GM19099 (cell line): ENCODE measurements around the gene DCDC2C.

Experiments used
- POLR2A ChIP-seq: IDR thresholded peaks from 3 replicates; pipeline ENCODE4 v1.6.1; 2011; ENCODE audit warnings: low read depth; ENCODE audit not compliant: insufficient read length; ENCODE audit errors: extremely low read depth

DCDC2C gene

DNA sequence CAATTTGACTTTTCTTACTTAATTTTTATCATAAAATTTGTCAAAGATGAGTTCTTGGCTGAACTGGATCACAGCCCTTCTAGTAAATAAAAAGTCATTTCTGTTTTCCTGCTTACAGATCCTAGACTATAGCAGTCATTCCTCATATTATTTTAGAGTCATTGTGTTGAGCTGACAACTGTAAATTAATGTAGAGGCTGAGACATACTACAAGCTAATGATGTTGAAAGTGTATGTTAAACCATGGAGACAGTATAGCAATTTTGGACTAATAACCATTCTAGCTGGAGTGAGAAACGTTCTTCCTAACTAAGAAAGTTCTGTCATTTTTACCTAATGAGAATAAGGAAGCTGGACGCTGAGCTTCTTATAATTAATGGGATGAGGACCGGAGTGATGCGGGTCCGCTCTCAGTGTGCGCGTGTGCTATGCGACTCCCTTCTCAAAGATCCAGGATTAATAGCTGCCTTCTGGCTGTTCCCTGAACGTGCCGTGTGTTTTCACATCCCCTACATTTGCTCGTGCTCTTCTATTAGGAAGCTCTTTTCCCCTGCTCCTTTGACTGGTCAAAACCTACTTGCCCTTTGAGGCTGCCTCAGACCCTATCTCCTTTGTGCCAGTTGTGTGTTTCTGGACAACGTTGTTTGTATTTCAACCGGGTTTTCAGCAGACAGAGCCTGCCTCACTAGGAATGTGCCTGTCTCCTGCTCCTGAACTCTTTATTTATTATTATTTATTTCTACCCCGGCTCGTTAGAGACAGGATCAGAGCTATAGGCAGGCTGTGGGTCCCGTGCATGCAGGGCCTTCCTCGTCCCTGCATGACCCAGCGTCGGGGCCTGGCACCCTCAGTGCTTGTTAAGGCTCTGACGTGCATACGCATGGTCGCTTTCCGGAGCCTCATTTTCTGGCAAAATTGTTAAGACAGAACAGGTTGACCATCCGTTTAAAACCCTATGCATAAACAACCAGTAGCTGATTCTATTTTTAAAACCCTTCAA lies 182.6 kb downstream of the DCDC2C start:
- no peak for TF ChIP-seq POLR2A

DNA sequence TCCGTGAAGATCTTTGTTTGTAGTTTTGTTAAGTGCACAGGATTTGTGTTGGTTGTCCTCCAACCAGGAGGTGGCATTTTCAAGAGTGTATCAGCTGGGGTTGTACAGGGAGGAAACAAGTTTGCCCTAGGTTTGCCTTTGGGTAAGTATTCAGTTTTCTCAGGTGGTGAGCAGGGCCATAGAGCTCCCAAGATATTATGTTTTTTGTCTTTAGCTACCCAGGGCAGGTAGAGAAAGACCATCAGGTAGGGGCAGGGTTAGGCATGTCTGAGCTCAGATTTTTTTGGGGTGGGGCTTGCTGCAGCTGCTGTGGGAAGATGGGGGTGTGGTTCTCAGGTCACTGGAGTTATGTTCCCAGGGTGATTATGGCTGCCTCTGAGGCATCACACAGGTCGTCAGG lies 191.6 kb downstream of the DCDC2C start:
- TF ChIP-seq POLR2A = no peak
